22Rv1 (cell line): ENCODE data around the gene CYP27A1.

Experiments
- CTCF ChIP-seq: fragments of 450-650 bp; IDR thresholded peaks from 2 replicates; pipeline ENCODE4 v1.5.1; 2017; ENCODE audit warnings: mild to moderate bottlenecking
- ZFX ChIP-seq: fragments of 450-650 bp; IDR thresholded peaks from 2 replicates; pipeline ENCODE4 v1.6.1; 2017; ENCODE audit warnings: antibody characterized with exemption, borderline replicate concordance

- no peak for TF ChIP-seq CTCF
- no peak for TF ChIP-seq ZFX
Measured at GRCh38 chr2:218831378-218831990, 49.5 kb downstream of the CYP27A1 start, which contains the start of gene PRKAG3.
